Esophagus squamous epithelium (tissue), 5 donors: ENCODE data around the gene CAMTA1. TPM values are rescaled to one million over a fixed set of nuclear protein-coding genes. Genes with fewer than 3 reads are reported as not detected.

Experiments used
- DNase-seq: peaks from one replicate; lab custom pipeline; 2025; lab: John Stamatoyannopoulos, UW
- H3K27ac ChIP-seq, 4 donors: fragments of 200-600 bp; sonication (generic); one replicate each; pipeline ENCODE4 v1.5.1; 2016 to 2019; ENCODE audit warnings: mild to moderate bottlenecking in 1 of 4
- H3K27me3 ChIP-seq, 4 donors: fragments of 200-600 bp; sonication (generic); 1 replicate in 3 of 4; 2 replicates in 1 of 4; pipeline versions ENCODE4 v1.5.1 to v1.6.0; 2017 to 2021; ENCODE audit warnings: antibody characterized with exemption in 1 of 4
- H3K36me3 ChIP-seq, 3 donors: fragments of 200-600 bp; sonication (generic); one replicate each; pipeline ENCODE4 v1.5.1; 2016 to 2019
- H3K4me1 ChIP-seq, 3 donors: fragments of 200-600 bp; sonication (generic); one replicate each; pipeline ENCODE4 v1.5.1; 2017 to 2019
- H3K4me3 ChIP-seq, 4 donors: fragments of 200-600 bp; sonication (generic); 1 replicate in 3 of 4; 2 replicates in 1 of 4; pipeline ENCODE4 v1.5.1; 2016 to 2019; ENCODE audit warnings: mild to moderate bottlenecking in 2 of 4, moderate library complexity in 1 of 4
- H3K9me3 ChIP-seq, 3 donors: fragments of 200-600 bp; sonication (generic); one replicate each; pipeline ENCODE4 v1.5.1; 2016 to 2019
- CTCF ChIP-seq, 6 experiments: fragments of 450-650 bp in 4 of 6; fragments of 200-600 bp in 2 of 6; sonication (generic) in 2 of 6; IDR thresholded peaks; one replicate each; pipeline ENCODE4 v1.5.1; 2016 to 2019; ENCODE audit warnings: antibody characterized with exemption in 6 of 6, mild to moderate bottlenecking in 4 of 6, moderate library complexity in 4 of 6
- POLR2A ChIP-seq, 4 donors: fragments of 450-650 bp; IDR thresholded peaks; one replicate each; pipeline ENCODE4 v1.6.1; 2017; ENCODE audit warnings: antibody characterized with exemption in 4 of 4, mild to moderate bottlenecking in 4 of 4, moderate library complexity in 3 of 4
- WGBS, 2 donors: methylation state at CpG; one replicate each; pipeline ENCODE4 v1.1.5; 2018; 5-methylcytosine and 5-hydroxymethylcytosine counted together
- intact Hi-C: fragments of 100-400 bp; cut with DNase I; formaldehyde crosslinking; loops from one replicate; pipeline ENCODE4 v1.15.0; 2022
- total RNA-seq, 4 donors: library from RNA; depleted of rRNA; stranded (reverse); fragments of >200 nt; gene quantifications; one replicate each; pipeline ENCODE4 v1.1.0, GENCODE V29; 2016
- donor health status: DM: yes; HTN: yes; CAD: no.

The CAMTA1 gene
- total RNA-seq, 4 donors from 2014 or later, result 31.3 to 77.4 (median 45.9) TPM

DNA sequence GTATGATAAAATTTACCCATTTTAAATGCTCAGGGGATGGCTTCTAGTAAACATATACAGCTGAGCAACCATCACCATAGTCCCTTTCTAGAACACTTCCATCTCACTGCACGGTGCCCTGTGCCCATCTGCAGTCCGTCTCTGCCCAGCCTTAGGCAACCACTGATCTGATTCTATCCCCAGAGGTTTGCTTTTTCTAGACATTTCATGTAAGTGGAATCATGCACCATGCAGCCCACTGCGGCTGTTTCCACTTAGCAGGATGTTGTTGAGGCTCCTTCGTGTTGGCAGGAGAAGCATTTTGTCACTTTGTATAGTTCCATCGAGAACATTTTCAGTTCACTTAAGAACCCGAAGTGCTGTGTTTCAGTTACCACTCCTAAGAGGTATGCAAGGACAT lies 958.1 kb downstream of the CAMTA1 start:
- no peak for DNase-seq
- Histone ChIP-seq H3K36me3 (peaks cover 0 to 2% (median 0%) of the 10 kb centered on the region in 3 donors), H3K27me3 (no peaks in the 10 kb centered on the region), H3K4me3 (no peak overlapping the region), H3K9me3 (no peaks in the 10 kb centered on the region), H3K27ac (no peak overlapping the region), H3K4me1 (peaks cover 0 to 17% (median 3%) of the 10 kb centered on the region in 3 donors)
- TF ChIP-seq CTCF (IDR thresholded peaks at IDR 0.05) (no peak), POLR2A (IDR thresholded peaks at IDR 0.05) (no peak)
- WGBS, 2 donors, result 90 to 91% methylated on average over 6 of the region's 6 CpGs
- intact Hi-C loops, result no loop called here

- WGBS, 2 donors, result 72 to 81% methylated on average over 5 of the region's 9 CpGs
- TF ChIP-seq CTCF (IDR thresholded peaks at IDR 0.05), result no peak
- no peak for TF ChIP-seq POLR2A (IDR thresholded peaks at IDR 0.05)
Observed at GRCh38 chr1:7744882-7745281, 959.6 kb downstream of the CAMTA1 start.

GRCh38 chr1:7745783-7746182 lies 960.5 kb downstream of the CAMTA1 start:
- H3K9me3 ChIP-seq, result no peaks in the 10 kb centered on the region
- peaks cover 0 to 17% (median 3%) of the 10 kb centered on the region in 3 donors for H3K4me1 ChIP-seq
- no peaks in the 10 kb centered on the region for H3K36me3 ChIP-seq
- peak overlapping the region; percentile 45 to 68 (median 62) for H3K27ac ChIP-seq
- 41 to 67% methylated on average over 10 of the region's 10 CpGs for WGBS, 2 donors
- no peak for DNase-seq
- TF ChIP-seq CTCF (IDR thresholded peaks at IDR 0.05), result no peak
- H3K27me3 ChIP-seq, result no peaks in the 10 kb centered on the region
- H3K4me3 ChIP-seq, result no peak overlapping the region
- intact Hi-C loops, result no loop called here

More at GRCh38 chr1:7744882-7745281, 959.6 kb downstream of the CAMTA1 start:
- H3K27ac ChIP-seq, result peak overlapping the region in 3 of 4 donors; percentile 61 to 68 (median 64)
- H3K36me3 ChIP-seq, result no peaks in the 10 kb centered on the region
- no peak for DNase-seq
- no peaks in the 10 kb centered on the region for H3K27me3 ChIP-seq
- peaks cover 0 to 17% (median 3%) of the 10 kb centered on the region in 3 donors for H3K4me1 ChIP-seq
- intact Hi-C loops, result no loop called here
- H3K9me3 ChIP-seq, result no peaks in the 10 kb centered on the region
- H3K4me3 ChIP-seq, result no peak overlapping the region

DNA sequence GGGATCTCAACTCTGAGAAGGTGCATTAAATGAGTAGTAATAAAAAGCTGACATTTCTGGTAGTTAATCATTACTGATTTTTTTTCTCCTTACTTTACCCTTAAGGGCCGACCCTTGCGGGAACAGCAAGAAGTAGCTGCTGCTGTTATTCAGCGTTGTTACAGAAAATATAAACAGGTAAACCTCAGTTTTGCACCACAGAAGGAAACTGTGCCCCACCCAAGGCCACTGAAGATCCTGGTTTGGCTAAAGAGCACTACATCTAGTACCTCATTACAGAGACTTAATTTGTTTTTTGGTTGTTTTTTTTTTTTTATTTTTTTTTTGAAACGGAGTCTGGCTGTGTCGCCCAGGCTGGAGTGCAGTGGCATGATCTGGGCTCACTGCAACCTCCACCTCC lies 962.4 kb downstream of the CAMTA1 start:
- no peaks in the 10 kb centered on the region for H3K36me3 ChIP-seq
- intact Hi-C loops, result no loop called here
- no peak for DNase-seq
- 88 to 91% methylated on average over 5 of the region's 5 CpGs for WGBS, 2 donors
- no peaks in the 10 kb centered on the region for H3K9me3 ChIP-seq
- peaks cover 0 to 24% (median 6%) of the 10 kb centered on the region in 3 donors for H3K4me1 ChIP-seq
- no peak overlapping the region for H3K4me3 ChIP-seq
- no peak overlapping the region for H3K27ac ChIP-seq
- no peak for TF ChIP-seq CTCF (IDR thresholded peaks at IDR 0.05)
- no peak for TF ChIP-seq POLR2A (IDR thresholded peaks at IDR 0.05)
- H3K27me3 ChIP-seq, result no peaks in the 10 kb centered on the region

- DNase-seq, result no peak
- 52 to 60% methylated on average over 5 of the region's 5 CpGs for WGBS, 2 donors
- H3K9me3 ChIP-seq, result no peaks in the 10 kb centered on the region
- no peak overlapping the region for H3K27ac ChIP-seq
- H3K4me3 ChIP-seq, result no peak overlapping the region
- no peaks in the 10 kb centered on the region for H3K36me3 ChIP-seq
- intact Hi-C loops, result no loop called here
- no peaks in the 10 kb centered on the region for H3K27me3 ChIP-seq
- TF ChIP-seq POLR2A (IDR thresholded peaks at IDR 0.05), result no peak
- H3K4me1 ChIP-seq, result peaks cover 0 to 31% (median 6%) of the 10 kb centered on the region in 3 donors
Observed at GRCh38 chr1:7749126-7749525, 963.9 kb downstream of the CAMTA1 start.

GRCh38 chr1:7751174-7751573 lies 965.9 kb downstream of the CAMTA1 start:
- TF ChIP-seq CTCF (IDR thresholded peaks at IDR 0.05), result no peak
- TF ChIP-seq POLR2A (IDR thresholded peaks at IDR 0.05), result no peak
- H3K27ac ChIP-seq, result no peak overlapping the region
- intact Hi-C loops, result no loop called here
- H3K4me3 ChIP-seq, result no peak overlapping the region
- peaks cover 0 to 18% (median 3%) of the 10 kb centered on the region in 3 donors for H3K4me1 ChIP-seq
- no peak for DNase-seq
- no peaks in the 10 kb centered on the region for H3K36me3 ChIP-seq
- H3K27me3 ChIP-seq, result no peaks in the 10 kb centered on the region
- 87 to 91% methylated on average over 11 of the region's 11 CpGs for whole genome bisulfite sequencing, 2 donors
- H3K9me3 ChIP-seq, result no peaks in the 10 kb centered on the region
